Skin of body (tissue), 2 donors: ENCODE measurements around the gene LRRC37A3. TPM values are rescaled to one million over a fixed set of nuclear protein-coding genes. Genes with fewer than 3 reads are reported as not detected.
"Not testable (repeated sequence)": the region's sequence is repeated elsewhere in the genome, so short reads cannot be mapped to it uniquely, and the experiment has no call there.

ENCODE experiments used
- DNase-seq: peaks from one replicate; lab custom pipeline; 2025; lab: John Stamatoyannopoulos, UW
- total RNA-seq: library from RNA; depleted of rRNA; stranded (reverse); fragments of >200 nt; gene quantifications from one replicate; pipeline ENCODE4 v1.2.3, GENCODE V29; 2014

Gene LRRC37A3
- 10.6 TPM for total RNA-seq

DNA sequence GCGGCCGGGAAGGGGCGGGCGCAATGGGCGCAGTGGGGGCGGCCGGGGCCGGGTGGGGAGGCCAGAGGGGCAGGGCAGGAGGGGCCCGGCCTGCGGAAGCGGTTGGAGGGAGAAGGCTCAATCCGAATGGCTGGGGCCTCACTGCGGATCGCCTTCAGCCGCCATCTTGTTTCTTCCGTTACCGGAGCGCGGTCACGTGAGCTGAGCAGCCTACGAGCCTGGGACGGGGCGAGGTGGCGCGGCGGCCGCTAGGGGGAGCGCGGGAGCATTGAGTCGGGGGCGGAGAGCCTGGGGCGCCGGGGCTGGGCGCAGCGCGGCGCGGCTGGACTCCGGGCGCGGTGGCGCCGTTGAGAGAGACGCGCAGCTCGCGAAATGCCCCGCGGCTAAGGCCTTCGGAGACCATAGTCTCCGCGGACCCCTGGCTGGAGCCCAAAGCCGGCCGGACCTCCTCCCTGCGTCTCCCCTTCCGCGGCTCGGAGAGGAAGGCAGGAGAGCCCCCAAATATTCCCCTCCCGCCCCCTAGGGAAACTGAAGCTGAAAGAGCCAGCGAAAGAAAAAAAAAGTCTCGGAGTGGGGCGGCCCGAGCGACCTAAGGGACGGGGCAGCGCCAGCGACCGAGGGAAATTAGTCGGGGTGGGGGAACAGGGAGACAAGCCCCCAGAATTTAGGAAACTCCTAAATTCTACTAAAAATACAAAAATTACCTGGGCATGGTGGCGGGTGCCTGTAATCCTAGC is at the start of gene LRRC37A3:
LRRC37A3 (minus strand) TSS at position 190 of the 737 bp plus-strand sequence. CDS start 22,221 bp downstream, outside the sequence.
- DNase-seq = peak; percentile 92

DNA sequence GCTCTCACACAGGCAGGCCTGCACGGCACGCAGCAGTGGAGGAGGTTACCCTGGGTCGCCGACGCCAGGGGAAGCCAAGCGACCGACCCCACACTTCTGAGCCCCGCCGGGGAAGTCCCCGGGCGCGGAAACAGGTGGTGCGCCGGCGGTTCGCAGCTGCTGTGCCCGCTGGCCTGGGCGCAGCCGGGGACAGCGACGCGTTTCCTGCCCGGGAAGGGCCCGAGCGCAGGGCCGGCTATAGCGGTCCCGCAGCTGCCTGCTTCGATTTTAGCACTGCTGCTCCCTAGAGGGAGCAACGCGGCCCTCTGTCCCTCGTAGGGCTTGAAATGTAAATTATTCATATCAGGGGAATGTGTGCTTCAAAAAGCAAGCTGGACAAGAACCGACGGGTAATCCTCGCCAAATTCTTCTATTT is 46.6 kb upstream of the LRRC37A3 start:
- not testable (repeated sequence) for DNase-seq

DNA sequence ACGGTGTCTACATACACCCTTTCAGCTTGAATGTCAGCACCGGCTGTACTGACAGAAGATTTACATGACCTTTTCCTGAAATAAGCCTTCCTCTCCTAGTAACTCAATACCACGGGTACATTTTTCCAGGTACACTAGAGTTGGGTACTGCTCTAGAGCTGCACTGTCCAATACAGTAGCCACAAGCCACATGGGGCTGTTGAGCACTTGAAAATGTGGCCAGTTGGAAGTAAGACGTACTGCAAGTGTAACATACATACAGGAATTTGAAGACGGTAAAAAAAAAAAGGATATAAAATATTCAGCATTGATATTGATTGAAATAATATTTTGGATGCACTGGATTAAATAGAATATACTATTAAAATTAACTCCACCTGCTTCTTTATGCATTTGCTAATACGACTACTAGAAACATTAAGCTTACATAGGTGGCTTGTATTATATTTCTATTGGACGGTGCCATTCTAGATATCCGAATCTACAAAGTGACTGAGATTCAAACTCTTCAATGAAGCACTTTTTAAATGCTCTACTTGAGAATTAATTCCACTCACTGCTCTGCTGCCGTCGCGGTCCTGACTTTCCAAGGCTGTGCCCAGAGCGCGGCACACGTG is 46.1 kb upstream of the LRRC37A3 start:
- not testable (repeated sequence) for DNase-seq

DNA sequence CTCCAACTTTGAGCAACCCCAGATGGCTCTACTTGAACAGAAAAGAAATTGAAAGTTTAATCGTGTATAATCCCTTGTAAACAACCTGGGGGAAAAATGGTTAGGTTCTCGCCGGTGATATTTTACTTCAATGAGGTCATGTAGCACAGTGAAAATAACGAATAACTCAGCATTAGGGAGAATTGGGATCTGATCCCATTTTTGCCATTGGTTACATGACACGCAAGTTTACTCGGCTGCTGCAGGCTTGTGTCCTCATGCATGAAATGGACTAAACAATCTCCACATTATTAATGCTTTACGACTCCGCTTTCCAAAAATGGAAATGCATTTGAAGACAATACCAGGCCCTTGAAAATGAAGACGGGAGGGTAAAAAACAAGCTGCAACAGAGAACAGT is 45.5 kb upstream of the LRRC37A3 start:
- no peak for DNase-seq

DNA sequence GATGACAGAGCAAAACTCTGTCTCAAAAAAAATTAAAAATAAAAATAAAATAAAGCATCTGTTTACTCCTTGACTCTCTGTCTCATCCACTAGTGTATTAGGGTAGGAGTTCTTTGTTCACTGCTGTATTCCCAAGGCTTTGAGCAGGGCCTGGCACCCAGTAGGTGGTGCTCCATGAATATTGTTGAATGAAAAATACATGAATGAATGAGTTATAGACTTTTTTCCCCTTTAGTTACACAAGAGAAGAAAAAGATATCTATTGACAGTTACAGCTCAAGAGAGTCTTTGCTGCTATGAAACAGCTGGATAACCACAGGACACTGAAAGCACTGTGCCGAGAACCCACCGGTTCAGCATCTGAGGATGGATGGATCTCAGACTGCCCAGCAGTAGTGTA is 44.5 kb upstream of the LRRC37A3 start:
- DNase-seq = not testable (repeated sequence)

DNA sequence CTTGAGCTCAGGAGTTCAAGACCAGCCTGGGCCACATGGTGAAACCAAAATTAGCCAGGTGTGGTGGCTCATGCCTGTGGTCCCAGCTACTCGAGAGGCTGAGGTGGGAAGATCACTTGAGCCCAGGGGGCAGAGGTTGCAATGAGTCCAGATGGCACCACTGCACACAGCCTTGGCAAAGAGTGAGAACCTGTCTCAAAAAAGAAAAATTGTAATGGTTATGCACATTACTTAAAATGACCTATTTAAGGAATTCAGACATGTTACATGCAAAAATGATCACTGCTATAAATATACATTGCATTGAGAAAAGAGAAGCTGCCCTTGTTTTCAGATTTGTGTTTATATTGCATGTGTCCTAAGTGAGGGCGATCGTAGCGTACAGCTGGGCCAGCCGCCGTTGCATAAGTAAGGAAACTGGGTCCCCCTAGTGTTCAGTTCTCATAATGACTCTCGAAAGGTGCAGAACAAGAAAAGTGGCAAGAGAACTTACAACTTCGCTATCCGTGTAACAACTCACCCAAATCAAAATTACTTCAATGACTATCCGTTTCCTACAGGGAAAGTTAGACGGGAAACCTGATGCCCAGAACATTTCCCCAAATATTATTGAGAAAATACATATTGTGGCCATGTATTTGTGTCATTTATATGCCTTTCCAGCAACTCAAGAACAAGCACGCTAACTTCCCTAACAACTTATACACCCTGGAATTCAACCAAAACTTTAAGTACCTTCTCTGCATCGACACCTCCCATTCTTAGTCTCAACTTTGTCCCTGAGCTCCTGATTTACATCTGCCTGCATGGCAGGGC is 42.5 kb upstream of the LRRC37A3 start:
- DNase-seq = peak; percentile 42

DNA sequence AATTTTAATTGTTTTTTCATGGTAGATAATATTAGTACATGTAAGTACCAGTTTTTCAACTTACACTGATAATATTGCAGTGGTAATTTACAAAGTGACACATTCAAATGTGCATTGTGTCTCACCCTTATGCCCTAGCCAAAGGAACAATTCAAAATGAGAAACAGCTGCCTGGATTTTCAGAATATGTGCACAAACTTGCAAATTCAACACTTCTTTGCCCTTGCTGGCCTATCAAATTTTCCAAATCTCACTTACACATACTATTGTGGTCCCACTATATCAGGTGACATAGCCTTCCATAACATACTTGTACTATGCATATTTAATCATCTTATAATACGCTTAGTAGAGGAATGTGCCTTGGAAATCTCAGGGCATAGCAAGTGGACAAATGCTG is 32.6 kb upstream of the LRRC37A3 start:
- no peak for DNase-seq

DNA sequence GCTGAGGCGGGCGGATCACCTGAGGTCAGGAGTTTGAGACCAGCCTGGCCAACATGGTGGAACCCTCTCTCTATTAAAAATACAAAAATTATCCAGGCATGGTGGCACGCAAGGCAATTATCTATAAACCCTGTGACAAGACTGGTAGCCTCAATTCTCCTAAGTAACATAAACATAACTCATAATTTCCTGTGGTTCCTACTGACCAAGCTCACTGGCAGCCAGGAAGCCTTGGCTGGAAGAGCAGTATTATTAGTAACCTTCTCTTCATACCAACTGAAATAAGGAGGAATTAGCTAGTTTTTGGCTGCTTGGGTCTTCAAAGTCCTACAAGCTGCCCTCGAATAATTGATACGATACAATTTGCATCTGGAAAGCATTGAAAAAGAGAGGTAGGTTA is 31.6 kb upstream of the LRRC37A3 start:
- no peak for DNase-seq

DNA sequence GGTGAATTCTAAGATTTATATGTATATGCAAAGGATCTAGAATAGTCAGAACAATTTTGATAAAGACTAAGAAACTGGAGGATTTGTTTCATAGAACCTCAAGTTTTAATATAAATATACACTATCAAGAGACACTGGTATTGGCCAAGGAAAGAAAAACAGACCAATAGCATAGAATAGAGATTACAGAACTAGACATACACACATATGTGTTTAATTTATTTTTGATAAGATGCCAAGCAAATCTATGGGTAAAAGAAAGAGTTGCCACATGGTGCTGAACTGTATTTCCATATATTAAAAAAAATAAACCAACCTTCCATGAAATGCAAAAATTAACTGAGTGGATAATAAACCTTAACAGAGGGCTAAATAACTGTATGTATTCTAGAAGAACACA is 27.9 kb upstream of the LRRC37A3 start:
- no peak for DNase-seq

DNA sequence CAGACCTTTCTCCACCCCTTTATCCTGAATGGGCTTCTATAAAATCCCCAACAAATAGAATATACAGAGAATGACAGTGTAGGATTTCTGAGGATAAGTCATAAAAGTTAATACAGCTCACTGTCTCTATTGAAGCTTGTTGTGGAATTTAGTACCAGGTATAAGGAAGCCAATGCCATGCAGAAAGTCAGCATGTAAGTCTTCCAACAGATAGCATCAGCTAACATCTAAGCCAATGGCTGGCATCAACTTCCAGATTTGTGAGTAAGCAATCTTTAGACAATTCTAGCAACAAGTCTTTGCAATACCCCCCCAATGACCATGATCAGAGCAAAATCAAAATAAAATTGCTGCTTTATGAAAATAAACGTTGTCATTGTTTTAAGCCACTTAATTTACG is 22.5 kb upstream of the LRRC37A3 start:
- DNase-seq = no peak

DNA sequence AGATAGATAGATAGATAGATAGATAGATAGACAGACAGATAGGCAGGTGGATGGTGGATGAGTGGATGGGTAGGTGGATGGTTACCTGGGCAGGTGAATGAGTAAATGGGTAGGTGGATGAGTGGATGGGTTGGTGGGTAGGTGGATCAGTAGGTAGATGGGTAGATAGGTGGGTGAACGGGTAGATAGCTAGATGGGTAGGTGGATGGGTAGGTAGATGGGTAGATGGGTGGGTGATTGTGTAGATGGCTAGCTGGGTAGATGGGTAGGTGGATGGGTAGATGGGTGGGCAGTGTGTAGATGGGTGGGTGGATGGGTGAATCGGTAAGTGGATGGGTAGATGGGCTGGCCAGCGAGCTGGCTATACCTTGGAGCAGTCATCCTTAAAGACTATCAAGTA is 21.8 kb upstream of the LRRC37A3 start:
- no peak for DNase-seq

DNA sequence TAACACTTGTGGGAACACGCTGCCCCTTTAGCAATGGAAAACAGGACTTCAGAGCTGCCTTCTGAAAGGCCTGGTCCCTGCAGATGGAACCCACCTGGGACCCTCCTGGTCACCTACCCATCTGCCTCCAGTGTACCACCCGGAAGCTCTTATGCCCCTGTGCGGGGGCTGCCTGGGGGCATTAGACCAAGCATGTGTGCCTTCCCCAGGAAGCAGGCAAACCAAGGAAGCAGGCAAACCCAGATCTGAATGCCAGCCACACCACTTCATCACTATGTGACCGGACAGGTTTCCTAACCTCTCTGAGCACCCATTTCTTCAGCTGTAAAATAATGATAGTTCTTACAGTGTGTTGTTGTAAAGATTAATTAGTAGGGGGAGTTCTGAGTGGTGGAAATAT is 20.8 kb upstream of the LRRC37A3 start:
- no peak for DNase-seq

DNA sequence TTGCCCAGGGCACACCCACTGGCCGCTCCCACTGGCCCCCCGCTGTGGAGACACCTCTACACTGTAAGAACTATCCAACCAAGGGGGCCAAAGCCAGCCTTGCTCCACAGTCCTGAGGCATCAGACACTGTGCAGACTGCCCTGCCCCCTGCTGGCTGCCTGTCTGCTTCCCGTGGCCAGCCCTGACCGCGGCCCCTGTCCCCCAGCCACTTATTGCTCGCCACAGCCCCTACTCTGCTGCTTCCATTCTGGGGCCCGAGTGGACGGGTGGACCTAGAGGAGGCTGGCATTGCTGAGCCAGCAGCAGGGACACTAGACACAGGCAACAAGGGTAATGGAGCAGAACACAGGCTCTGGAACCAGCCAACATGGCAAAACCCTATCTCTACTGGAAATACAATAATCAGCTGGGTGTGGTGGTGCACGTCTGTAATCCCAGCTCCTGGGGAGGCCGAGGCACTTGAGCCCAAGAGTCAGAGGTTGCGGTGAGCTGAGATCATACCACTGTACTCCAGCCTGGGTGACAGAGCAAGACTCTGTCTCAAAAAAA is 19.7 kb upstream of the LRRC37A3 start:
- DNase-seq = no peak

DNA sequence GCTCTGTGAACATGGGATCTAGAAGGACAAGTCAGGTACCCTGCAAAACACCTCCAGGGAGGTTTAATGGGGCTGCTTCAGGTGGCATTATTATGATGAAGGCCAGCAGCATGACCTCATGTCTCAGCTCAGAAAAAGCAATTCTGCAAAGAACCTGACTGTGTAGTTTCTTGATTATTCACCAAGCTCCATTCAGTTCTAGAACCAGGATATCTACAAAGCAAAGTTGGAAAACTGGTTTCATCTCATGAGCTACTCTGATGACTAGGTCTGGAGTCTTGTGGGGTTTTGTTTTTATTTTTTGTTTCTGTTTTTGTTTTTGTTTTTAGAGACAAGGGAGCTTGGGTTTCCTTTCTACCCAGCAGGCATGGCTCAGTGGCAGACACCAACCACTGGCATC is 19.0 kb upstream of the LRRC37A3 start:
- no peak for DNase-seq

DNA sequence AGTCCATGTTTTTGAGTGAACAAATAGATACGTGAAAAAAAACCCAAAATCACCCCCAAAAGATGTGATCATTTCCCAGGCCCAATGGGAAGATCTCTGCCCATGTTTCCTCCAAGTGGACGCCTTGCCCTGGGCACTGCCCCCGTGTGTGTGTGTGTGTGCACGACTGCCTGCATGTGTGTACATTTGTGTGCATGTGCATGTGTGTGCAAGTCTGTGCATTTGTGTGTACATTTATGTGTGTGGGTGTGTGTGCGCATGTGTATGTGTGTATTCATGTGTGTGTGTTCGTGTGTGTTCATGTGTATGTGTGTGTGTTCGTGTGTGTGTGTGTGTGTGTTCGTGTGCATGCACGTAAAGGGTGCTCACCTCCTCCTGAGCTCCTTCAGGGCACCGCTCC is 16.8 kb upstream of the LRRC37A3 start:
- DNase-seq = no peak

DNA sequence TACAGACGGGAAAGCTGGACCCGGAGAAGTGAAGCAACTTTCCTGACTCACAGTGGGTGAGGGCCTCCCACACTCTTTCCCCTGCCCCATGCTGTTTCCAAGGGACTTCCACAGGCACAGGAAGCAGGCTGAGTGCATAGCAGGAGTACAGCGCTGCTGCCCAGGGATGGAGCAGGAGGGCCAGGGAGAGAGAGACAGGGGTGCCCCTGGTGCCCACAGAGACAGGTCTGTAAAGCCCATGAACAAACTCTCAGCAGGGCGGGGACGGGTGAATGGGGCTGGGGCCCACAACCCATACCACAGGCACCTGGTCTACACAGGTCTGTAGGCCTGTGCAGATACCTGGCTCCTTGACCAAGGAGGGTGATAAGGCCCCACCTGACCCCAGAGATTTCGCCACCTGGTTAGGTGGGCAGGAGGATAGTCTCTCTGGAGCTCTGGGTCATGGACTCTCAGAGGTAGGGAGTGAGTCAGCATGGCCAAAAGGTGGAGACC is 15.1 kb upstream of the LRRC37A3 start:
- DNase-seq = not testable (repeated sequence)

DNA sequence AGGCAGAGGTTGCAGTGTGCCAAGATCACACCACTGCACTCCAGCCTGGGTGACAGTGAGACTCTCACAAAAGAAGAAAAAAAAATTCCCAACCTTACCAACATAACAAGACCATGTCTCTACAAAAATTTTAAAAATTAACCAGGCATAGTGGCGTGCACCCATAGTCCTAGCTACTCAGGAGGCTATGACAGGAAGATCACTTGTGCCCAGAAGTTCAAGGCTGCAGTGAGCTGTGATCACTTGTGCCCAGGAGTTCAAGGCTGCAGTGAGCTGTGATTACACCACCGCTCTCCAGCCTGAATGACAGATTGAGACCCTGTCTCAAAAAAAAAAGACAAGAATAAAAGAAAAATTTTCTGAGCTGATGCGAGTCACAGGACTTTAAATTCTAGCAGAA is 13.6 kb upstream of the LRRC37A3 start:
- DNase-seq = not testable (repeated sequence)

DNA sequence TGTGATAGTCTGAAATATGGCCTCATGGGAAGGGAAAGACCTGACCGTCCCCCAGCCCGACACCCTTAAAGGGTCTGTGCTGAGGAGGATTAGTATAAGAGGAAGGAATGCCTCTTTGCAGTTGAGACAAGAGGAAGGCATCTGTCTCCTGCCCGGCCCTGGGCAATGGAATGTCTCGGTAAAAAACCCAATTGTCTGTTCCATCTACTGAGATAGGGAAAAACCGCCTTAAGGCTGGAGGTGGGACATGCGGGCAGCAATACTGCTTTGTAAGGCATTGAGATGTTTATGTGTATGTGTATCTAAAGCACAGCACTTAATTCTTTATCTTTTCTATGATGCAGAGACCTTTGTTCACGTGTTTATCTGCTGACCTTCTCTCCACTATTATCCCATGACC is 11.1 kb upstream of the LRRC37A3 start:
- DNase-seq = not testable (repeated sequence)

DNA sequence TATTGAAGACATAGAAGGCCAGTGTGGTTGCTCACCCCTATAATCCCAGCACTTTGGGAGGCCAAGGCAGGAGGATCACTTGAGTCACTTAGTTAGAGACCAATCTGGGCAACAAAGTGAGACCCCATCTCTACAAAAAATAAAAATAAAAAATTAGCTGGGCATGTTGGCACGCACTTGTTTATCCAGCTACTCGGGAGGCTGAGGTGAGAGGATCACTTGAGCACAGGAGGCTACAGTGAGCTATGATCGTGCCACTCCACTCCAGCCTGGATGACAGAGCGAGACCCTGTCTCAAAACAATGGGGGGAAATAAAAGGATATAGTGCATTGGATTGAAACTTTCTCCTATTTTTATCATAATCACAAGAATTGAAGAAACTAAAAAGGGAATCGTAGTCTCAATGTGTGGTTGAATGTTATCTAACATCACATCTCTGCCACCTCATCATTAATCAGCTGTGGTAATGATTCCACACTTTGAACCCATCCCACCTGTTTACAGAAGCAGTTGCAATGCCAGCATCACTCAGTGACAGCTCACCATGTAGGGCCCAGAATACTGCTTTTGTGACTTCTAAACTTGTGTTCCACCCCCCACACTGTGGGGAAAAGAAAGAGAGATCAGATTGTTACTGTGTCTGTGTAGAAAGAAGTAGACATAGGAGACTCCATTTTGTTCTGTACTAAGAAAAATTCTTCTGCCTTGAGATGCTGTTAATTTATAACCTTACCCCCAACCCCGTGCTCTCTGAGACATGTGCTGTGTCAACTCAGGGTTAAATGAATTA is 10.3 kb upstream of the LRRC37A3 start:
- DNase-seq = not testable (repeated sequence)

DNA sequence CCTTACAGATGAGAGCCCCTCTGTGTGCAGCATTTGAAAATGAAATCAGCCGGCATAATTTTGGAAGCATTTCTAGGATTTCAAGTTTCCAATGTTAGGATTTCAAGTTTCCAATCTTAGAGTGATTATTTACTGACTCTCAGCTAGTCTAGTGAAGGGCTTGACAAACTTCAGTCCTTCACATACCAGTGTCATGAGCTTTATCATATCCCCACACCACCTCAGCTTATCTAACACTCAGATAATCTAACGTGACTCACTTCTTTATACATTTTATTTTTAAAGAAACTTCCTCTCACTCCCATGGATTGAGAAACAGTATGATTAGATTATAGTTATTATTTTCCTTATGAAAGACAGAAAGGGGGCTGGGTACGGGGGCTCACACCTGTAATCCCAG is 9.4 kb upstream of the LRRC37A3 start:
- DNase-seq = not testable (repeated sequence)

DNA sequence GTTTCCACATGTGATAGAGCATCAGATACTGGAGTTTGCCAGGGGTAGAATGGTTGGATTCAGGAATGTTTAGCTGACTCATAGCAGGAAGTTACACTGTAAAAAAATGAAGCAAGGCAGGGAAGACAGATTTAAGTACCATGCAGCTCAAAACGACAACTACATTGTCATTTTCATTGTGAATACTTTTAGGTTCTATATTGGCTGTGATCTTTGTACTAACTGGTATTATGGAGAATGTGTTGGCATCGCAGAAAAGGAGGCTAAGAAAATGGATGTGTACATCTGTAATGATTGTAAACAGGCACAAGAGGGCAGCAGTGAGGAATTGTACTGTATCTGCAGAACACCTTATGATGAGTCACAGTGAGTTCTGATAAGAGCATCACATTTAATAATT is 8.2 kb upstream of the LRRC37A3 start:
- not testable (repeated sequence) for DNase-seq
